ENCODE measurements around the gene IGFL2. TPM values are rescaled to one million over a fixed set of nuclear protein-coding genes. Genes with fewer than 3 reads are reported as not detected.
"Not testable (repeated sequence)": the region's sequence is repeated elsewhere in the genome, so short reads cannot be mapped to it uniquely, and the experiment has no call there.

Gene IGFL2
- total and polyA plus RNA-seq, 2 experiments from 2014 or later = 0.56 TPM; not detected in 1

DNA sequence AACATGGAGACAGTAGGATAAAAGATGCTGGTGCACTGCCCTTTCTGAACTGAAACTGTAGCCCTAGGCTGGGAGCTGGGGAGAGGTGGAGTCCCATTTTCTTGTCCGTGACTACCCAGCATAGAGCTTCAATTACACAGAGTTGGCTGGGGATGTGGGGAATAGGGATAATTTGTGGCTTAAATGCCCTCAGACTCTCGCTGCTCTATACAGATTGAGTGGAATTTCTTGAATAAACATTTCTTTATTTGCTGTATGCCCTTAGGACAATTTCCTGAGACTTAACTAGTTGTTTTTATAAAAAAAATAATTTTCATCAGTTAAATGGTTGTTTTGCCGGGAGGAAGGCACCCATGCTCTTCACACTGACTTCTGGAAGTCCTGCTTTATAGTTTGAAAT, 7.2 kb downstream of the IGFL2 start:
- H3K36me3 ChIP-seq = no peaks in the 10 kb centered on the region
- no peak overlapping the region for H3K4me3 ChIP-seq
- H3K9me3 ChIP-seq (ENCODE audit: low read depth) = no peaks in the 10 kb centered on the region
- H3K4me1 ChIP-seq (ENCODE audit: low read depth) = no peaks in the 10 kb centered on the region
- H3K27ac ChIP-seq = no peak overlapping the region
- DNase-seq (ENCODE audit: low read depth in 1 of 2, low spot score in 1 of 2) = no peak
- no peaks in the 10 kb centered on the region for H3K27me3 ChIP-seq
- TF ChIP-seq, protein P1, sequence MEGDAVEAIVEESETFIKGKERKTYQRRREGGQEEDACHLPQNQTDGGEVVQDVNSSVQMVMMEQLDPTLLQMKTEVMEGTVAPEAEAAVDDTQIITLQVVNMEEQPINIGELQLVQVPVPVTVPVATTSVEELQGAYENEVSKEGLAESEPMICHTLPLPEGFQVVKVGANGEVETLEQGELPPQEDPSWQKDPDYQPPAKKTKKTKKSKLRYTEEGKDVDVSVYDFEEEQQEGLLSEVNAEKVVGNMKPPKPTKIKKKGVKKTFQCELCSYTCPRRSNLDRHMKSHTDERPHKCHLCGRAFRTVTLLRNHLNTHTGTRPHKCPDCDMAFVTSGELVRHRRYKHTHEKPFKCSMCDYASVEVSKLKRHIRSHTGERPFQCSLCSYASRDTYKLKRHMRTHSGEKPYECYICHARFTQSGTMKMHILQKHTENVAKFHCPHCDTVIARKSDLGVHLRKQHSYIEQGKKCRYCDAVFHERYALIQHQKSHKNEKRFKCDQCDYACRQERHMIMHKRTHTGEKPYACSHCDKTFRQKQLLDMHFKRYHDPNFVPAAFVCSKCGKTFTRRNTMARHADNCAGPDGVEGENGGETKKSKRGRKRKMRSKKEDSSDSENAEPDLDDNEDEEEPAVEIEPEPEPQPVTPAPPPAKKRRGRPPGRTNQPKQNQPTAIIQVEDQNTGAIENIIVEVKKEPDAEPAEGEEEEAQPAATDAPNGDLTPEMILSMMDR (IDR thresholded peaks at IDR 0.05; ENCODE audit: low read depth, low read length) = no peak

DNA sequence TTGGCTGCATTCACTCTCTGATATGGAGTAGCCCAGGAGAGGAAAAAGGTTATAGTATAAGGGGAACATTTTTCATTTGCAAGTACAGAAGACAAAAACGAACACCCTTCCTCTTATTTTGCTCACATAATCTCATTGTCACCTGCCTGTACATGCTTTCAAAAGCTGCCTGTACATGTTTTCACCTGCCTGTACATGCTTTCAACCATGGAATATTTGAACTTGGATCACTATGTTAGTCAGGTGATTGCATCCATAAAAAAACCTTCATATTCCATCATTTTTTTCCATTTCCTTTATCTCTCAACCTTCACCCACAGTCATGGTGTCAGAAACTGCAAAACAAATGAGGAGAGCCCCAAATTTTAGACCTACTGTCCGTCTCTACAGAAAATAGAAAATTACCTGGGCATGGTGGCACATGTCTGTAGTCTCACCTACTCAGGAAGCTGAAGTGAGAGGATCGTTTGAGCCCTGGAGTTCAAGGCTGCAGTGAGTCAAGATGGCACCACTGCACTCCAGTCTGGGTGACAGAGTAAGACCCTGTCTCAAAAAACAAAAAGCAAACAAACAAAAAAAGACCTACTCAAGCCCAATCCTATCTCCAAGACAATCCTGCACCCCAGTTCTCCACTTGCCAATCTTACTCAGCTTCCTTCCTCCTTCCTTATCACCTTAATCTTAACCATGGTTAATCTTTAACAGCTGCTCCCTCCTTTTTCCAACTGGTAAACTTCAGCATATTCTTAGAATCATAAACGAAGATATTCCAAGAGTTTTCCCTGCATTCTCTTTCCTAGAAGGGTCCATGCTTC, 11.6 kb downstream of the IGFL2 start:
- H3K36me3 ChIP-seq = no peaks in the 10 kb centered on the region
- no peak for DNase-seq (ENCODE audit: low read depth in 1 of 2, low spot score in 1 of 2)
- H3K4me1 ChIP-seq (ENCODE audit: low read depth) = no peaks in the 10 kb centered on the region
- no peaks in the 10 kb centered on the region for H3K27me3 ChIP-seq
- TF ChIP-seq, protein P1 (IDR thresholded peaks at IDR 0.05; ENCODE audit: low read depth, low read length) = no peak
- no peaks in the 10 kb centered on the region for H3K9me3 ChIP-seq (ENCODE audit: low read depth)
- H3K27ac ChIP-seq = no peak overlapping the region
- no peak overlapping the region for H3K4me3 ChIP-seq

DNA sequence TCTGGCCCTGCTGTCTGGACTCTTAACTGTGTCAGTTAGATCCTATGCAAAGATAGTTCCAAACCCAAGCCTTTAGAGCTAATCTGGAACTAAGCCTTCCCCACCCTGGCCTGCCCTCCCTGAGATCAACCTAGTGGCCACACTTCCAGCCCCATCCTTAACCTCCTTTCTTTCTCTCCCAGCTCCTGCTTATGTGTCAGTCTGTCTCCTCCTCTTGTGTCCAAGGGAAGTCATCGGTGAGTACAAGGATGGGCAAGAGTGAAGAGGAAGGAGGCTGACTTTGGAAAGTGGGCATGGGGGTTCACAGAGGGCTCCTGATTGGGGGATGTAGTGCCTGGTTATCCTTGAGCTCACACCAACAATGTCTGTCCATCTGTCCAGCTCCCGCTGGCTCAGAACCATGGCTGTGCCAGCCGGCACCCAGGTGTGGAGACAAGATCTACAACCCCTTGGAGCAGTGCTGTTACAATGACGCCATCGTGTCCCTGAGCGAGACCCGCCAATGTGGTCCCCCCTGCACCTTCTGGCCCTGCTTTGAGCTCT, 12.3 kb downstream of the IGFL2 start:
- Histone ChIP-seq H3K4me1 (ENCODE audit: low read depth) (no peaks in the 10 kb centered on the region), H3K27ac (no peak overlapping the region), H3K9me3 (ENCODE audit: low read depth) (no peaks in the 10 kb centered on the region), H3K4me3 (no peak overlapping the region), H3K36me3 (no peaks in the 10 kb centered on the region), H3K27me3 (no peaks in the 10 kb centered on the region)
- DNase-seq (ENCODE audit: low read depth in 1 of 2, low spot score in 1 of 2) = no peak
- TF ChIP-seq, protein P1 (IDR thresholded peaks at IDR 0.05; ENCODE audit: low read depth, low read length) = no peak

DNA sequence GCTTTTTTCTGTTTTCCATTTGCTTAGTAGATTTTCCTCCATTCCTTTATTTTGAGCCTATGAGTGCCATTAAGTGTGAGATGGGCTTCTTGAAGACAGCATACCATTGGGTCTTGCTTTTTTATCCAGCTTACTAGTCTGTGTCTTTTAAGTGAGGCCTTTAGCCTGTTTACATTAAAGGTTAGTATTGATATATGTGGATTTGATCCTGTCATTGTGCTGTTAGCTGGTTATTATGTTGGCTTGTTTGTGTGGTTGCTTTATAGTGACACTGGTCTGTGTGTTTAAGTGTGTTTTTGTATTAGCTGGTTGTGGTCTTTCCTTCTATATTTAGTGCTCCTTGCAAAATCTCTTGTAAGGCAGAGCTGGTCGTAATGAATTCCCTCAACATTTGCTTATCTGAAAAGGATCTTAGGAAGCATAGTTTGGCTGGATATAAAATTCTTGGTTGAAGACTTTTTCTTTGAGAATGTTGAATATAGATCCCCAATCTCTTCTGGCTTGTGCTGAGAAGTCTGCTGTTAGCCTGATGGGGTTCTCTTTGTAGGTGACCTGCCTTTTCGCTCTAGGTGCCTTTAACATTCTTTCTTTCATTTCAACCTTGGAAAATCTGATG, 13.7 kb downstream of the IGFL2 start:
- H3K27ac ChIP-seq; H3K4me1 ChIP-seq (ENCODE audit: low read depth); H3K27me3 ChIP-seq; DNase-seq (ENCODE audit: low read depth in 1 of 2, low spot score in 1 of 2); H3K36me3 ChIP-seq; H3K4me3 ChIP-seq; H3K9me3 ChIP-seq (ENCODE audit: low read depth): not testable (repeated sequence)

DNA sequence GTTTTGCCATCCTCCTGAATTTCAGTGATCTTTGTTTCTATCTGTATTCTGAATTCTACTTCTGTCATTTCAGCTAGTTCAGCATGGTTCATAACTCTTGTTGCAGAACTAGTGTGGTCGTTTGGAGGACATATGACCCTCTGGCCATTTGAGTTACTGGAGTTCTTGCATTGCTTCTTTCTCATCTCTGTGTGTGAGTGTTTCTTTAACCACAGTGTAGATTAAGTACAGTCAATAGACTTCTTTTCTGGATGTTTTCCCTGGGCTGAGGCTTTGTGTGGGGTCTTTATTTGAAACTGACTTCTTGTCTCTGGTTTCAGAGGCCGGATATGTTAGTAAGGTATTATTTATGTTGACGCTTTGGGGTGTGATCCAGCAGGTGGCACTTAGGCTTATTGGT, 14.7 kb downstream of the IGFL2 start:
- H3K4me1 ChIP-seq (ENCODE audit: low read depth) = no peaks in the 10 kb centered on the region
- TF ChIP-seq, protein P1 (IDR thresholded peaks at IDR 0.05; ENCODE audit: low read depth, low read length) = no peak
- no peak for DNase-seq (ENCODE audit: low read depth in 1 of 2, low spot score in 1 of 2)
- H3K27me3 ChIP-seq = no peaks in the 10 kb centered on the region
- H3K27ac ChIP-seq = no peak overlapping the region
- H3K36me3 ChIP-seq = no peaks in the 10 kb centered on the region
- H3K9me3 ChIP-seq (ENCODE audit: low read depth) = no peaks in the 10 kb centered on the region
- H3K4me3 ChIP-seq = no peak overlapping the region

All from cardiac muscle cell (in vitro differentiated cells and primary cell).